Activated T-cell treated with anti-CD3 and anti-CD28 coated beads for 4 hours (primary cell): ENCODE data around the gene POLE2.
"Not testable (repeated sequence)": the region's sequence is repeated elsewhere in the genome, so short reads cannot be mapped to it uniquely, and the experiment has no call there.

Experiments
- DNase-seq: peaks from one replicate; pipeline ENCODE4 v3.0.0-alpha.2; 2020

POLE2 gene, protein sequence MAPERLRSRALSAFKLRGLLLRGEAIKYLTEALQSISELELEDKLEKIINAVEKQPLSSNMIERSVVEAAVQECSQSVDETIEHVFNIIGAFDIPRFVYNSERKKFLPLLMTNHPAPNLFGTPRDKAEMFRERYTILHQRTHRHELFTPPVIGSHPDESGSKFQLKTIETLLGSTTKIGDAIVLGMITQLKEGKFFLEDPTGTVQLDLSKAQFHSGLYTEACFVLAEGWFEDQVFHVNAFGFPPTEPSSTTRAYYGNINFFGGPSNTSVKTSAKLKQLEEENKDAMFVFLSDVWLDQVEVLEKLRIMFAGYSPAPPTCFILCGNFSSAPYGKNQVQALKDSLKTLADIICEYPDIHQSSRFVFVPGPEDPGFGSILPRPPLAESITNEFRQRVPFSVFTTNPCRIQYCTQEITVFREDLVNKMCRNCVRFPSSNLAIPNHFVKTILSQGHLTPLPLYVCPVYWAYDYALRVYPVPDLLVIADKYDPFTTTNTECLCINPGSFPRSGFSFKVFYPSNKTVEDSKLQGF

DNA sequence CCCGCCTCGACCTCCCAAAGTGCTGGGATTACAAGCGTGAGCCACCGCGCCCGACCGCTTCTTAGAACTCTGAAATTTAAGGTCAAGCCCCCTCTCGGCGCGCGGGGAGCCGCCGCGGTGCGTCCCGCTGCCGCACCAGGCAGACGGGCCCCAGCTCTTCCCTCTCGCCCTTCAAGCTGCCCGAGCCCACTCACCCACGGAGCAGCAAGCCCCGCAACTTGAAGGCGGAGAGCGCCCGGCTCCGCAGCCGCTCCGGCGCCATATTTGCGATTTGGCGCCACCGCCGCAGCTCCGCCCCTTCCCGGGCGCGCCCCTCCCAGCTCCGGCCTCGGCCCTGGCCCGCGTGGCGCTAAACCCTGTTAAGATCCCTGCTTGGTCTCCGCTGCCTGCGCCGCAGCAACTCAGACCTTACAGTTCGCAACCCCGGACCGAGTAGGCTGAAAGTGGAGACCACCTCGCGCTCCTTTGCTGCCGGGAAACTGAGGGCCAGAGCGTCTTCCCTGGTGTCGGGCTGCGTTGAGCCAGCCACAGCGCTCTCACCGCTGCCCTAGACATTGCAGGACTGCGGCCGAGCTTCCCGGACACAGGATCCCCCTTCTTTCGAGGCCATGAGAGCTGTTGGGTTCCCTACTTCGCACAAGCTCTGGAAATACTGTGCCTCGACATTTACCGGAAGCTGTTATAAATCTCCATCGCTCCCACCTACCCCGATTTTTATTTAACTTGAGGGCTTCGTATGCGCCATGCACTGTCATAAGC is at the start of gene POLE2:
Gene POLE2 (minus strand): TSS at position 273 of the 759 bp plus-strand sequence. CDS start 11 bp downstream, at position 262.
- peak; percentile 64 for DNase-seq

DNA sequence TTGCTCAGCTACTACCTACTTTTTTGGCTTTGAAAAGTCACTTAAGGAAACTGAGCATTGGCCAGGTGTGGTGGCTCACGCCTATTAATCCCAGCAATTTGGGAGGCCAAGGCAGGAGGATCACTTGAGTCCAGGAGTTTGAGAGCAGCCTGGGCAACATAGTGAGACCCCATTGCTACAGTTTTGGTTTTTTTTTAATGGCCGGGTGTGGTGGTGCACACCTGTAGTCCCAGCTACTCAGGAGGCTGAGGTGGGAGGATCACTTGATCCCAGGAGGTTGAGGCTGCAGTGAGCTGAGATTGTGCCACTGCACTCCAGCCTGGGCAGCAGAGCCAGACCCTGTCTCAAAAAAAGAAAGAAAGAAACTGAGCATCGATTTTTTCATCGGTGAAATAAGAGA is 47.7 kb upstream of the POLE2 start:
- DNase-seq: not testable (repeated sequence)

DNA sequence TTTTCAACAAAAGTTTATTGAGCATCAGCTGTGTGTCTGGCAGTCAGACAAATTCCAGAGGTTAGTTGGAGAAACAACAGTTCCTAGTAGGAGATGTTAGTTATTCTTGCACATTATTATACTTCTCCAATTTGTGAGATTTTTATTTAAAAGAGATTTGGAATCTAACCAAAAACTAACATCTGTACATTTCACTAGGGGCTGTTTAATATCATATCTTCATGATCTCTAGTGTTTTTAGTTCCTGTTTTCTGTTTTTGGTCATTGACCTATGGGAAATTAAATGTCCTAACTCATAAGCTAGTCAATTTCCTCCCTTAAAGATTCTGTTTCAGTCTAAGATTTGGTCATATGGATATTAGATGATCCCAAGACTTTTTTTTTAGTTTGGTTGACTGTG is 45.8 kb upstream of the POLE2 start:
- no peak for DNase-seq

DNA sequence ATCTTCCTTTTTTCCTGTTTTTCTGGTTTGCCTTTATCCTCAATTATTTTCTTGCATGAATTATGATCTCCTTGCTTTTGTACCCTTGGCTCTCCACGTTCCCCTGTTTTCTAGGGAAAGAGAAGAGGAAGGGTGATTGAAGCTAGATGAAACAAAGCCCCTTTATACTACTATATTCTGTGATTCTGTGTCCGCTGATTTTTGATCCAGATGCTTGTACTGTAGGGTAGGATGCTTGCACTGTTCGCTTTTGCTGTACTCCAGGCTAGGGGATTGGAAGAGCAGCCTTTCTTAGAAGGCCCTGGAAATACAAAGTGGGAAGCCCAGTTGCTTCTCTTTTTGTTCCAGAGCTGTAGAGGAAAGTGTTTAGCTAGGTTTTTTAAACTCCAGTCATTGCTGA is 44.9 kb upstream of the POLE2 start:
- DNase-seq: no peak

DNA sequence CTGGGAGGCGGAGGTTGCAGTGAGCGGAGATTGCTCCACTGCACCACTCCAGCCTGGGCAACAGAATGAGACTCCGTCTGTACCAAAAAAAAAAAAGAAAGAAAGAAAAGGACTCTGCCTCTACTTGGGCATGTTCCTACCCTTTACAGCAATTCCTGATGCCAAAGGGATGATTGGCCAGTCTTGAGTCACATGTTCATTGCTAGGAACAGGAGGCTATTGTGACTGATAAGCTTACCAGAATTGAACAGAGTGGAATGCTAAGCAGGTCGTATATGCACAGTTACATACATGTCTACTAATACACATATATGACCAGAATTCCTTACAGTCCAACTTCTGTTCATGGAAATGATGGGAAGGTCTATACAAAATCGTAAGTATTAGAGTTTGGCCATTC is 39.2 kb upstream of the POLE2 start:
- no peak for DNase-seq

DNA sequence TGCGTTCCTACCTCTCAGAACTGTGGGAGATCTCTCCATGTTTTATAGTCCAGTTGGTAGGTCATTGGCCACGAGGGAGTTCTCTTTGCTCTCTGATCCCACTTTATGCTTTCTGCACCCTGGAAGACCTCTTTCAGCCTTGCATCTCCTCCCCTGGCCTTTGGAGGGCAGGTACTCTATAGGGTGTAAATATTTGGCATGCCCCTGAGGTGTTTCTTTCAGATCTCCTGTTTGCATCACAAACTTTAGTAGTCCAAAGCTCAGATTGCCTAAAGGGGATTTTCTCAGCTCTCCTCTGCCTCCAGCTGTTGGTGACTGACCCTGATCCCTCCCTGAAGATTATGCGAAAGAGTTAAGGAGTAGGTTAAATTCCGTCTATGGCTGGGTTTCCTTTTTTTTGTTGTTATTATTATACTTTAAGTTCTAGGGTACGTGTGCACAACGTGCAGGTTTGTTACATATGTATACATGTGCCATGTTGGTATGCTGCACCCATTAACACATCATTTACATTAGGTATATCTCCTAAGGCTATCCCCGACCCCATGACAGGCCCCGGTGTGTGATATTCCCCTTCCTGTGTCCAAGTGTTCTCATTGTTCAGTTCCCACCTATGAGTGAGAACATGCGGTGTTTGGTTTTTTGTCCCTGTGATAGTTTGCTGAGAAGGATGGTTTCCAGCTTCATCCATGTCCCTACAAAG is 33.9 kb upstream of the POLE2 start:
- not testable (repeated sequence) for DNase-seq

DNA sequence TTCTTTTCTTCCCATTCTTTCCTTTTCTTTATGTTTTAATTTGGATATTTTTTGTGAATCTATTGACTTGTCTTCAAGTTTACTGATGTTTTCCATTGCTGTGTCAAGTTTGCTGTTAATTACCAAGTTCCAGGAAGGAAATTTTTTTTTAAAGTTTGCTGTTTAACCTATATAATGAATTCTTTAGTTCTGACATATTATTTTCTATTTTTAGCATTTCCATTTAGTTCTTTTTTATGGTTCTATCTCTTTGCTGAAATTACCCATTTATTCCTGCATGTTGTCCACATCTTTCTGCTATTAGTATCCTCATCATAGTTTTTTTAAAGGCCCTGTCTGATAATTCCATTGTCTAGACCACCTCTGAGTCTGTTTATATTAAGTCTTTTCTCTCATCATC is 32.7 kb upstream of the POLE2 start:
- no peak for DNase-seq

DNA sequence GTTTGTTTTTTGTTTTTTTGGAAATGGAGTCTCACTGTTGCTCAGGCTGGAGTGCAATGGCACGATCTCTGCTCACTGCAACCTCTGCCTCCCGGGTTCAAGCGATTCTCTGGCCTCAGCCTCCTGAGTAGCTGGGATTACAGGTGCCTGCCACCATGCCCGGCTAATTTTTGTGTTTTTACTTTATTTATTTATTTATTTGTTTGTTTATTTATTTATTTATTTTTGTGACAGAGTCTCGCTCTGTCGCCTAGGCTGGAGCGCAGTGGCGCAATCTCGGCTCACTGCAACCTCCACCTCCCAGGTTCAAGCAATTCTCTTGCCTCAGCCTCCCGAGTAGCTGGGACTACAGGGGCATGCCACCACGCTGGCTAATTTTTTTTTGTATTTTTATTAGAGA is 23.0 kb upstream of the POLE2 start:
- DNase-seq: not testable (repeated sequence)

DNA sequence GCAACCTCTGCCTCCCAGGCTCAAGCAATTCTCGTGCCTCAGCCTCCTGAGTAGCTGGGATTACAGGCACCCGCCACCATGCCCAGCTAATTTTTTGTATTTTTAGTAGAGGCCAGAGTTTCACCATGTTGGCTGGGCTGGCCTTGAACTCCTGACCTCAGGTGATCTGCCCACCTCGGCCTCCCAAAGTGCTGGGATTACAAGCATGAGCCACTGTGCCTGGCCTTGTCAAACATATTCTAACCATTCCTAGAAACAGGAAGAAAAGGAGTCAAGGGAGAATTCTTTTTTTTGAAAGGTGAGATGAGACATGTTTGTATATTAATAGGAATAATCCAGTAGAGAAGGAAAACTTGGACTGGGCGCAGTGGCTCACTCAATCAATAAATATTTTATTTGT is 16.5 kb upstream of the POLE2 start:
- not testable (repeated sequence) for DNase-seq

DNA sequence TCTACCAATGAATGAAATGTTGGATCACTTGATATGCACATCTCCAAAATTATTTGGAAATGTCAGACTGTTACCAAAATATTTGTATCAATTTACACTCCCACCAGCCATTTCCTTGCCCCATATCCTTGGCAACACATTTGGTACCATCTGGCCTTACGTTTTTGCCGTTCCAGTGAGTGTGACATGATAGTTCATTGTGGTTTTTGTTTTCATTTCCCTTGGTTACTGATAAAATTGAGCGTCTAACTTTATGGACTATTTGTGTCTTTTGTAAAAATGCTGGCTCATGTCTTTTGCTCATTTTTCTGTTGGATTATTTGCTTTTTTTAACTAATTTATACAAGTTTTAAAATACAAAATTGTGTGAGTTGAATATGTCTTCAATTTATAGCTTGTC is 16.0 kb upstream of the POLE2 start:
- no peak for DNase-seq

DNA sequence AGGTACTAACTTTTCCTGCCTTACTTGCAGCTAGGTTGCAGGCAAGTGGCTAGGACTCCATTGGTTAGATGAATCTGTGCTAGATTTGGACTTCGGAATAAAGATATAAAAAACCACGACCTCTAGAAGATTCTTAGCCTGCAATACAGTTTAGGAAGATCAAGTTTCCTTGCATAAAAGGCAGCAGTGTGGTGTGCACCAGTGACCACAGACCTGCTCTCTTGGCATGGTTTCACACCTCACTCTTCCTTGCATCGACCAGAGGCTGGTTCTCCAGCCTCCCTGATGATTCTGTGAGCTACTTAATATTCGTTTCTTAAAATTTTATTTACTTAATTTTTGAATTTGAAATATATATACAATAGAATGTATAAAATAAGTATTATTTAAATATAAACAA is 14.7 kb upstream of the POLE2 start:
- DNase-seq: no peak

DNA sequence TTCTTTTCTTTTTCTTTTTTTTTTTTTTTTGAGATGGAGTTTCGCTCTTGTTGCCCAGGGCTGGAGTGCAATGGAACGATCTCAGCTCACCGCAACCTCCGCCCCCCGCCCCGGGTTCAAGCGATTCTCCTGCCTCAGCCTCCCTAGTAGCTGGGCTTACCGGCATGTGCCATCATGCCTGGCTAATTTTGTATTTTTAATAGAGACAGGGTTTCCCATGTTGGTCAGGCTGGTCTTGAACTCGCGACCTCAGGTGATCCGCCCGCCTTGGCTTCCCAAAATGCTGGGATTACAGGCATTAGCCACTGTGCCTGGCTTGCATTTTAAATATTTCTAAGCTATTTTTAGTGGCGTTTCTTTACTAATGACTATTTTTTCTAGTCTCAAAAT is 5.7 kb upstream of the POLE2 start:
- not testable (repeated sequence) for DNase-seq

DNA sequence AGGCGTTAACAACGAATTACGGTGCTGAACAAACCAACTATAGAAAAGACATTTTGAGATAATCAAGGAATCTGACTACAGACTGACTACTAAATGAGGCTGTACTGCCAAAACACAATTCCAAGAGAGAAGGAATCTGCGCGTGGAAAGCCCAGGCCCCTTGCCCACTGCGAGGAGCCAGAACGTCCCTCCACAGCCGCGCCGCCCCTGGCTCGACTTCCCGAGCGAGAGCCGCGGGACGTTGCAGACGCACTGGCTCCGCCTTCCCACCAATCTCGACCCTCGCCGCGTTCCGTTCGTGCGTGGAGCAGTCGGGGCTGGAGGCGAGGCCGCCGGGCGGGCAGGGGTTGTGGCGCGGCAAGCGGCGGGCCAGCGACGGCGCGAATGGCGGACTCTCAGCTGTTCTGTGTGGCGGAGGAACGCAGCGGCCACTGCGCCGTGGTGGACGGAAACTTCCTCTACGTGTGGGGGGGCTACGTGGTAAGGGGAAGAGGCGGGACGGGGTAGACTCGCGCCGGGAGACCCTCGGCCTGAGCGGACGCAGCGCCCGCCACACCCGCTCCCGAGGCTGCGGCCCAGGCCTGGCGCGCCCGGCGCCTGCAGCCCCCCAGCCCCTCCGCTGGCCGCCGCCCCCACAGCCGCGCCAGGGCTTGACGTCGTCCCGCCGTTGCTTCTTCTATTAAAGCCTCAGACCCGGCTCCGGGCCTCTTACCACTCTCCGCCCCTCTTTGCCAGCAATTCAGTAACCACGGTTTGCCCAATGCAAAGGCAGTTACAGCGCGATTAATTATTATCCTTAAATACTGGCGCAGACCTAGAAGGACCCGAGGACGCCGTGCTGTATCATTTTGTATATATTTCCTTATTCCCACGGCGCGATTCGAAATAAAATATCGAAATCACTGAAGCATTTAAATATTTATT is 5.1 kb upstream of the POLE2 start, which contains the start of gene KLHDC1:
Gene KLHDC1 (plus strand): TSS at position 310 of the 924 bp plus-strand sequence. CDS start 75 bp downstream, at position 385.
- peak; percentile 59 for DNase-seq

DNA sequence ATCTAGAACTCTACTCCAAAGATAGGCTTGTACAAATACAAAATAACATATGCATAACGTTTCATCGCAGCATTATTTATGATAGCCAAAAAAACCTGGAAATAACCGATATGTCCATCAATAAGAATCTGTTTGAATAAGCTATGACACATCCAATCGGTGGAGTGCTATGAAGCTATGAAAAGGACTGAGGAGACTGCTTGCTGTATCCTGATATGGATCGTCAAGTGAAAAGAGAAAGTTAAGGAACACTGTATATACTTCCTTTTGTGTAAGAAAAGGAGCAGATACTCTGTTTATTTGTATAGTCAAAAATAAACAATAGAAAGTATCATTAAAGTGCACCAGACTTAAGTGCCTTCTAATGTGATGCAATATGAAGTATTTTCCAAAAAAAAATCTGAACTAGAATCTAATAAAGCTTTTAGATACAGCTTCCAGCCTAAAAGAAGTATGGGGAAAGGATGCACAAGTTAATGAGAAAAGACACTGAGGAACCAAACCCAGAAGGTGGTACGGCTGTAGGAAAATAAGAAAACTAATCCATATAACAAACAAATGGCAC is 4.3 kb upstream of the POLE2 start:
- no peak for DNase-seq

DNA sequence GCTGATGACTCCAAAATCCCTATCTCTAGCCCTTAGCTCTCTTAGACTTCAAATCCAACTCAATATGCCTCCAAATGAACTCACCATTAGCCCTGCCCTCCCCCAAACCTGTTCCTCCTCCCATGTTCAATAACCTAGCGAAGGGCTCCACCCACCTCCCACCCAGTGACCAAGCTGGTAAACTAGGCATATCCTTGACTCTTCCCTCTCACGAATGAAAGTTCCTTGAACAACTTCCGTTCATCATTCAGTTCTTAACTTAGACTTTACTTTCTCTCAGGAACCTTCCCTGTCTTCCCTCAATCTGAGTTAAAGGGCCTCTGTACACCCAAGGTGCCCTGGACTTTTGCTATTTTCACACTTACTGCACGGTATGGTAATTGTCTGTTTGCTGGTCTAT is 3.0 kb upstream of the POLE2 start:
- no peak for DNase-seq

DNA sequence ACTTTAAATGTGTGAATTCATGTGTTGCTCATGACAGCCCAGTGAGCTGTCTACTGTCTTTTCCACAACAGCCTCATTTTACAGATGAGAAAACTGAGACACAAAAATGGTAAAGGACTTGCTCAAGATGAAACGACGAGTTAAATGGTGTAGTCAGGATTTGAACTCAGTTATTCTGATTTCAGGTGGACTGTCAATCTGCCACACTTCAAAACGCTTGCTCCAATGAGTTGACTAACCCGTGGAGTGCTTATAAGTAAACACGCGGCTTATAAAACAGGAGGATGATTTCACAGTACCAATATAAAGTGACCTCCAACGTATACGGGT is 652 bp upstream of the POLE2 start:
- DNase-seq: no peak

DNA sequence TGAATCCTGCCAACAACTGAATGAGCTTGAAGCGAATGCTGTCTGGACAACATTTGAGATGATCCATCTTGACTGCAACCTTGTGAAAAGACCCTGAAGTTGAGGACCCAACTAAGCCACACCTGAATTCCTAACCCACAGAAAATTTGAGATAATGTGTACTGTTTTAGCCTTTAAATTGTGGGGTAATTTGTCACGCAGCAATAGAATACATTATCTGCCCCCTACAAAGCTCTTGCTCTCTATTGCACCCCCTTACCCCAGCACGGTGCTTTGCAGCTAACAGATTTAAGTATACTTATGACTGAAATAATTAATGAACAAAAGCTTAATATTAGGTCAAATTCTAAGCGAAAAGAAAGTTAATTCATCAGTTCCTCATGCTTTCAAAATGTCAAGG is 1.6 kb downstream of the POLE2 start:
- no peak for DNase-seq

DNA sequence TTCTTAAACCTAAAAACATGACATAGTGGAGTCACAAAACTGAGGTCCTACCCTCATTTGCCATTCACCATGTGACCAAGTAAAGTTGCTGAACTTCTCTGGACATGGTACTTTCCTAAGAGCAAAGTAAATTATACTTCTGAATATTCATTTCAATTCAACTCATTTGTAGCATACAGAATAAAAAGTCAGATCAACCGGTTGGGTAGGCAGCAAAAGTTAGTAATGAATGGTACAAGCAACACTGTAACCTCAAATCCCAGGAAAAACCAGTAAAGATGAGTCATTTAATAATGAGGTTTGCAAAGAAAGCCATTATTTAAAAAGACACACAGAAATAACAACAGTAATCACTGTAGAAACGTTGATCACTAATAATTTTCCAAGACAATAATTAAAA is 8.7 kb downstream of the POLE2 start:
- DNase-seq: no peak

DNA sequence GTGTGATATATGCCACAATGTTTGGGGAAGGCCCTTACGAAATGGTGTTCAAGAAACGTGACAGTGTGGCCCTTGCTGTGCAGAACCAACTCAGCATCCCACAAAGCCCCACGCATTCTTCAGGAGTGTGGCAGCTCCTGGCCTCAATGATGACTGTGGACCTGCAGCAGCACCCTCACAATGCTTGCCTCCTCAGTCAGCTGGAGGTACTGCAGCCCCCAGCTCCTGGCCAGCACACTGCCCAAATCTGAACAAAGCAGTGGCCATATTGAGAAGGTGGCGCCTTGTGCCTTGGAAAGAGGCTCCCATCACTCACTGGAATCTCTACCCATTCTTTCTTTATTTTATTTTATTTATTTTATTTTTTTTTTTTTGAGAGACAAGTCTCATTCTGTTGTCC is 10.4 kb downstream of the POLE2 start:
- DNase-seq: no peak

DNA sequence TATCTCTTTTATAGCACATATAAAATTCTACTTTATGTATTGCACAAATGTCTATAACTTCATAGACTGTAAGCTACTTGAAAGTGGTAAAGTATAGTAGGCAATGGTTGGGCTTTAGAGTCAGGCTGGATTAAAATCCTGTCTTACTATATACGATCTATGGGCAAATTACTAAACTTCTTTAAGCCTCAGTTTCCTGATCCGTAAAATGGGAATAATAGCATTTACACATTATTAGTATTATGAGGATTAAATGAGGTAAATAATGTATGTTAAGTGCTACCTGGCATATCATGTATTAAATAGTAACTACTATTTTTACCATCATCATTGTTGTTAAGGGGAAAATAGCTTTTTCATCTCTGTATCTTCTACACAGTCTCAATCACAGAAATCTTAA is 14.4 kb downstream of the POLE2 start:
- DNase-seq: no peak

DNA sequence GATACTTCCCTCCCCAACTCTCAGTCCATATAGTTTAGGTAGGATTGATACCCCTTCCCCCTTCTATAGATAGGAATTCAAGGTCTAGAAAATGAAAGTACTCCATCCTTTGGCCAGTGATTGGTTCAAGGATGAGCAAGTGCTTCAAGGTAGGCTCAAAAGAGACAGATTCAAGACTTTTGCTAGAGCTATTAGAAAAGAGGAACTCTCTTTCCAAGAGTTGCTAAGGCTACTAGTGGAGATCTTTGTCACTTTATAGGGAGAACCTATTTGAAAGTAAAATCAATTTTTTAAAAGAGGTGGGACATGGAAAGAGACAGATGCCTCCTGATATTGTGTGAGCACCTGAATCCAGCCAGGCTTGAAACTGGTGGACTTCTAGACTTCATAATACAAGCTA is 17.5 kb downstream of the POLE2 start:
- no peak for DNase-seq
